NCI-H1694 treated with DMSO at 0.1 percent for 48 hours (cell line): ENCODE measurements around the gene THRAP3.

ENCODE experiments used
- DNase-seq: peaks from one replicate; lab custom pipeline; 2025; lab: John Stamatoyannopoulos, UW

Gene THRAP3

DNA sequence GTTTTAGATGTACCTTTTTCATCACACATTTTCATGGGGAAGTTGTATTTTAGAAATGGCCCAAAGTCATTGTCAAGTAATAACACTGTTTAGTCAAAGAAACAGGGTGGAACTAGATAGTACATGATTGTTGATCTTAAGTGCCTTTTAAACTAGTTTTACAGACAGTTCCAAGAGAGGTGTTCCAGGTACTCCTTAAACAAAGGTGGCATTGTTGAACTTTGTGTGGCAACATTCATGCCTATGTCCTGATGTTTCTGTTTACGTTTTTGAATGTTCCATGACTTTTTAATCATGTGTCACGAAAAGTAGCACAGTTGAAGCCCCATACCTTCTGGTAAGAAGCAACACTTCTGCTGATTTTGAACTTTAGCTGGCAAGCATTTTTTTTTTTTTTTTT lies 72.8 kb downstream of the THRAP3 start:
- no peak for DNase-seq

DNA sequence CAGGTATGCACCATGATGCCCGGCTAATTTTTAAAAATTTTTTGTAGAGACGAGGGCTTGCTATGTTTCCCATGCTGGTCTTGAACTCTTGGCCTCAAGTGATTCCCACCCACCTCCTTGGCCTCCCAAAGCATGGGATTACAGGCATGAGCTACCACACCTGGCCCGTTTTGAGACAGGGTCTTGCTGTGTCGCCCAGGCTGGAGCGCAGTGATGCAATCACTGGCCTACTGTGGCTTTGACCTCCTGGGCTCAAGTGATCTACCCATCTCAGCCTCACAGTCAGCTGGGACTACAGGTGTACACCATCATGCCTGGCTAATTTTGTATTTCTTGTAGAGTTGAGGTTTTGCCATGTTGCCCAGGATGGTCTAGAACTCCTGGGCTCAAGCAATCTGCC lies 74.4 kb downstream of the THRAP3 start:
- DNase-seq, result no peak

GRCh38 chr1:36300526-36300925 lies 76.3 kb downstream of the THRAP3 start:
- DNase-seq, result no peak

- no peak for DNase-seq
These were observed 77.0 kb downstream of the THRAP3 start for GRCh38 chr1:36301220-36301619.

GRCh38 chr1:36303244-36303643 lies 79.0 kb downstream of the THRAP3 start:
- DNase-seq, result no peak

DNA sequence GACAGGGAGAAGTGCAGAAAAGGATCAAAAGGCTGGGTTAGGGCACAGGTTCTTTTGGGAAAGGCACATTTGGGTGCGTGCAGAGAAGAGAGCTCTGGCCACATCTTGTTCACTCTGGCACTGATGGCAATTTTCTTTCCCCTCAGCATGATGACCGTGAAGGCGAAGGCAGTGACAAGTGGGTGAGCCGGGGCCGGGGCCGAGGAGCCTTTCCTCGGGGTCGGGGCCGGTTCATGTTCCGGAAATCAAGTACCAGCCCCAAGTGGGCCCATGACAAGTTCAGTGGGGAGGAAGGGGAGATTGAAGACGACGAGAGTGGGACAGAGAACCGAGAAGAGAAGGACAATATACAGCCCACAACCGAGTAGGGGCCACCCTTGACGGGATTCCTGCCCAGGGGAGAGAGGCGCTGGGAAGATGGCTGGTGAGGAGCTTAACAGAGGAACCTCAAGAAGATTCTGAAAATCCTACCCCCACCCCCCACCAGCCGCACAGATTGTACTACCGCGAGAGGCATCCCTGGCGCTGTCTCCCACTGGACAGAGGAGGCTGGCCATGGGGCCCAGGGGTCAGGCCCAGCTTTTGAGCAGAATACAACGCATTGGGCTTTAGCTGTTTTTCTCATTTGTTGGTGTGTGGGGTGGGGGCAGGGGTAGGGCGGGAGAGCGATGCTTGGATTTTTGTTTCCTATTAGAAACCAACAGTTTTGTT lies 79.6 kb downstream of the THRAP3 start:
- DNase-seq, result no peak

DNA sequence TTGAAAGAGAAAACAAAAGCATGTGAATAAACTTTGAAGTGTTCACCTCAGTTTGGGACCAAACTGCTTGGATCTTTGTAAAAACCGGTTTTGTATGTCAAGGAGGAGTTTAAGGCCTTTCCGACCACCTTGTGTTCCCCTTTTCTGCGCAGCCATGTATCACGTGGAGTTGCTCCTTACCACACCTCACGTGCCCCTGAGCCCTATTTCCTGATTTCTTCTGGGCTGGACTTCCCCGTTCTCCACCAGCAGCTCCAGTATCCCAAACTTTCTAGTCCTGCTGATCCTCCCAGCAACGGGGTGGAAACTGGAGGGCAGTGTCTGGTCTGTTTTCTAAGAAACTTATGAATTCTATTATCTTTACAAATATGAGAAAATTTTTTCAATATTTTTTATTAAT lies 80.3 kb downstream of the THRAP3 start:
- DNase-seq, result no peak

DNA sequence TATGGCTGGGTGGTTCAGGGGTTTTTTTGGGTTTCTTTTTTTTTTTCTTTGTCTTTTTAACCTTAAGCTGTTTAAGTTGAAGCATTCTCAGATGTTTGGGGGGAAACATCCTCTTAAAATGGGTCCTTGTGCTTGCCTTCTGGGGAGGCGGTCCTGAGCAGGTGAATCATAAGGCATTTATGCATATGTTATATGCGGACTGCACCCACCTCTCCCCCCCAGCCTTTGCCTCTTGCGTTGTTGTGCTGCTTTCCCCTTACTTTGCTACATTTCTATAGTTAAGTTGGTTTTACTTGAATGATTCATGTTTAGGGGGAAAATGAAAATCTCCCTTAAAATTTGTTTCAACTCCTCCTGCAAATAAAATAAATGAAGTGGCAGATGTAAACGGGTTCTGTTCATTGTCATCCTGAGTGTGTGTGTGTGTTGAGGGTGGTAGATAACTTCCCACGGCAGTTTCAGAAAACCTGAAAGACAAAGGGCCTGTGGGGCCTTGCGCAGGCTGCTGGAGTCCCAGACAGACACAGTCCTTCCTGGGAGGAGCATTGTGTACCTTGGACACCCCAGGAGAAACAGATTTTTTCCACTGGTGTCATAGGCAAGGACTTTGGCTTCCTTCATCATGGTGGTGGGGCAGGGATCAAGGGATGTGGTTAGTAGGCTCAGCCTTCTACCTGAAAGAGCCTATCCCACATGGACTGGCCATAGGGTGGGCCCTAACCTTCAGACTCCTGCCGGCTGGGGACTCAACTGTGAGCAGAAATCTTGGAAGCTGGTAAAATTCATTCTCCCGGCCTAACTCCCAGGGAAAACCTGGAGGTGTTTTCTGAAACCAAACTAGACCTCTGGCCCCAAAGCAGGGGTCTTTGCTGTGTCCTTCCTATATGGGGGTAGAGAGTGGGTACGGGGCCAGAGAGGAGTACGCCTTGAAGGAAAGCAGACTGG lies 81.0 kb downstream of the THRAP3 start:
- no peak for DNase-seq

GRCh38 chr1:36305915-36306209 lies 81.6 kb downstream of the THRAP3 start:
- DNase-seq, result no peak

GRCh38 chr1:36306210-36306901 lies 82.1 kb downstream of the THRAP3 start, which contains the start of gene SH3D21:
Gene SH3D21, plus strand, starts transcription at chr1:36306368. Its CDS starts 53 bp downstream, at chr1:36306421.
- DNase-seq, result no peak

DNA sequence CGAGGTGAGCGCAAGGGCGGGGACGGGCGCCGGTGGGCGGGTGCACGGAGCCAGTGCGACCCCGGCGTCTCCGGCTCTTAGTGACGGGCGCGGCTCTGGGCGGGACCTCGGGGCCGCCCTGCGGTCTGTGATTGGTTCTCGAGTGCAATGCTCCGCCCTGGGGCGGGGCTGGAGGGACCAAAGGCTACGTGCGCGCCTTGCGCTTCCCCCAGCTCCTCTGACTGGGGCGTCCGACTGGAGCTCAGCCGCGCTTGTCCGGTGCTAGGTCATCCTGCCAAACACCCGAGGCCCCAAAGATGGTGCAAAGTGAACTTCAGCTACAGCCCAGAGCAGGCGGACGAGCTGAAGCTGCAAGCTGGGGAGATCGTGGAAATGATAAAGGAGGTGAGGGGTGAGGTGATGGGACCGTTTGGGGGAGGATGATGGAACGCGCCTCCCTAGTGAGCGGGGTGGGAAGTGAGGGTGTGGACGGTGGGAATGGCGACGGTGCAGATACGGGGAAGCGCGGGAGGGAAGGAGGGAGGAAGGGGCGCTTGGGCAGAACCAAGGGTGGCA lies 82.7 kb downstream of the THRAP3 start:
- peak; percentile 81 for DNase-seq

DNA sequence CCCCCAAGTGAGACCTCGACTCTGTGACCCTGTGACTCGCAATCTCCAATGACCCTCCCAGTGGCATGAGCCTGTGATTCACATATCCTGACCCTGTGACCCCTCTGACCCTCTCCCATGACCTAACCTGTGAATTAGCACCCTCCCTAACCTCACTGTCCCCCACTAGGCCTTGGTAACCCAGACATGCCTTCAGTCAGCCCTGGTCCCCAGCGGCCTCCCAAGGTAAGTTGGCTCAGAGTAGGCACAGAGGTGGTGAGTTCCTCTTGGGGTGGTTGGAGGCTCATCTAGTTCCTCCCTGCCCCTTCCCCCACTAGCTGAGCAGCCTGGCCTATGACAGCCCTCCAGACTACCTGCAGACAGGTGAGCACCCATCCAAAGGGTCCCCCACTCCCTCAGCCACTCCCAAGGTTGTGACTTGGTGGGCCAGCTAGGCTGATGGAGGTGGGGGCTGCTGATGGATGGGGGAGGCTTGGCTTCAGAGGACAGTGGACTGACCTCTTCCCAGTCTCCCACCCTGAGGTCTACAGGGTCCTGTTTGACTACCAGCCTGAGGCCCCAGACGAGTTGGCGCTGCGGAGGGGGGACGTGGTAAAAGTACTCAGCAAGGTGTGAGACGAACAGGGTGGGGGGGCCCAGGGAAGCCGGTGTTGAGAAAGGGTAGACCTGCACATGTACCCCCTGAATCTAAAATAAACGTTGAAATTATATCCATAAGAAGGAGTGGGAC lies 83.5 kb downstream of the THRAP3 start:
- DNase-seq, result no peak

DNA sequence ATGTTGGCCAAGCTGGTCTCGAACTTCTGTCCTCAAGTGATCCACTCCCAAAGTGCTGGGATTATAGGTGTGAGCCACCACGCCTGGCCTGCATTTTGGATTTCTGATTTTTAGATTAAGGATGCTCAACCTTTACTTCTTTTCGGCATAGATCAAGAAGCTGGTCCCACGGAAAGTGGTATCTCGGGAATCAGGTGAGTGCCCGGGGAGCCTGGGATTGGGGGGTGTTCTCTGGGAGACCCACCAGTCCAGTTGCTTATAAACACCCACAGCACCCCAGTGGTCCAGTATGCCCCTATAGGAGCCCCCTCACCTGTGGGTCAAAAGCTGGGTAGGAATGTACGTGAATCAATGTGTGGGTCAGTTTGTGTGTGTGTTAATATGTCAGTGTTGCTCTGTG lies 85.2 kb downstream of the THRAP3 start:
- no peak for DNase-seq

DNA sequence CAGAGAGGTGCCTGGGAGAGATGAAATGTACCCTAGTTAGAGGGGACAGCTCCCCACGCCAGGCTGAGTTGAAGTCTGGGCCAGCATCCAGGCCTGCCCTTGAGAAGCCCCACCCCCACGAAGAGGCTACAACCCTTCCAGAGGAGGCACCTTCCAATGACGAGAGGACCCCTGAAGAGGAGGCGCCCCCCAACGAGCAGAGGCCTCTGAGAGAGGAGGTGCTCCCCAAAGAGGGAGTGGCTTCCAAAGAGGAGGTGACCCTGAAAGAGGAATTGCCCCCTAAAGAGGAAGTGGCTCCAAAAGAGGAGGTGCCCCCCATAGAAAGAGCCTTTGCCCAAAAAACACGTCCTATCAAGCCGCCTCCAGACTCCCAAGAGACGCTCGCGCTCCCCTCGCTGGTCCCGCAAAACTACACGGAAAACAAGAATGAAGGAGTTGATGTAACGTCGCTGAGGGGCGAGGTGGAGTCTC lies 96.1 kb downstream of the THRAP3 start:
- no peak for DNase-seq

DNA sequence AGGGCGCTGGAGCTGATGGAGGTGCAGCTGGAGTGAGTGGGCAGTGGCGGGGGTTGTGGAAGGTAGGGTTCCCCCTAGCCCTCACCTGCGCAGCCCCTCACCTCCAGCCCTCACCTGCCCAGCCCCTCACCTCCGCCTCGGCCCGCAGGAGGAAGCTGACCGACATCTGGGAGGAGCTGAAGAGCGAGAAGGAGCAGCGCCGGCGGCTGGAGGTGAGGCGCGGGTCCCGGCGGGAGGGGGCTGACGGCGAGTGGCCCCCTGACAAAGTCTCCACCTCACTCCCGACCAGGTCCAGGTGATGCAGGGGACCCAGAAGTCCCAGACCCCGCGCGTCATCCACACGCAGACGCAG lies 96.5 kb downstream of the THRAP3 start:
- DNase-seq, result no peak

- no peak for DNase-seq
These were observed 97.1 kb downstream of the THRAP3 start for GRCh38 chr1:36321119-36321951.

- DNase-seq, result no peak
These were observed 98.0 kb downstream of the THRAP3 start for GRCh38 chr1:36322041-36322785.

DNA sequence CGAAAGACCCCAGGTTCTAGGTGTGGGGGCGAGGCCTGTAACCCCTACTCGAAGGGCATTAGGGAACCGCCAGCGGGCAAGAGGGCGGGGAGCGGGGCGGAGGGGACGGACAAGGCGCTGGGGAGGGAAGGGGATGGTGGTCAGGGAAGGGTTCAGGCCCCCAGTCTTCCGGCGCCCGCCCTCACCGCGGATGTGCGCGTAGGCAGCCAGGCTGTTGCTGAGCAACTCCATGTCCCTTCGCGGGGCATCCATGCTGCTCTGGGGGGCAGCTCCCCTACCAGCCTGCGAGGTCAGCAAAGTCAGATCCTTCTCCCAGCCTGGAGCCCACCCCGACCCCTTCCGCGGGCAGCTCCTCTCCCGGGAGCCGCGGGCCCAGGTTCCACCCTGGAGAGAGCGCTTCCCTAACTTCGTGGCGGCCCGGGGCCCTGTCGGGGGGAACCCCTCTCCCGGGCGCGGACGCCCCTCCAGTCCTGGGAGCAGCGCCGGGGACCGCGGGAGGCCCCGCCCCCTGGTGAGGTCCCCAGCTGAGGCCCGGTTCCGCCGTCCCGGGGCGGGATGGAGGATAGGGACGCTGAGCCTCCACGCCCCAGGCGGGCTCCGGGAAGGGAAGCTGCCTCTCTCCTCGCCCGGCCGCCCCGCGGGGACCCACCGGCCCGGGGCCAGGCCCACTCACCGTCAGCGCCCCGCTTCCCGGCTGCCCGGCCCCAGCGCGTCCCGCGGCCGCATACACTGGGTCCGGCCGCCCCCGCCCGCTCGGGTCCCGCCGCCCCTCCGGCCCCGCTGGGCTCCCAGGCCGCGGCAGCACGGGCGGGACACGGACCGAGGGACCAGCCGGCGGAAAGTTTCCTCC lies 98.8 kb downstream of the THRAP3 start:
- DNase-seq, result no peak
